ENCODE data around the gene DMD. TPM values are rescaled to one million over a fixed set of nuclear protein-coding genes. Genes with fewer than 3 reads are reported as not detected.

The DMD gene
- total RNA-seq, 1 donor from 2014 or later, result 143 TPM

- Histone ChIP-seq H3K4me1 (no peaks in the 10 kb centered on the region), H3K9me3 (replicated peaks) (no peaks in the 10 kb centered on the region), H3K27ac (replicated peaks) (no peak overlapping the region), H3K4me3 (no peak overlapping the region), H3K36me3 (no peaks in the 10 kb centered on the region), H3K27me3 (ENCODE audit: low read depth) (no peaks in the 10 kb centered on the region)
- intact Hi-C loops (cut with micrococcal nuclease), result no loop called here
- DNase-seq, result no peak
- TF ChIP-seq, protein P1, sequence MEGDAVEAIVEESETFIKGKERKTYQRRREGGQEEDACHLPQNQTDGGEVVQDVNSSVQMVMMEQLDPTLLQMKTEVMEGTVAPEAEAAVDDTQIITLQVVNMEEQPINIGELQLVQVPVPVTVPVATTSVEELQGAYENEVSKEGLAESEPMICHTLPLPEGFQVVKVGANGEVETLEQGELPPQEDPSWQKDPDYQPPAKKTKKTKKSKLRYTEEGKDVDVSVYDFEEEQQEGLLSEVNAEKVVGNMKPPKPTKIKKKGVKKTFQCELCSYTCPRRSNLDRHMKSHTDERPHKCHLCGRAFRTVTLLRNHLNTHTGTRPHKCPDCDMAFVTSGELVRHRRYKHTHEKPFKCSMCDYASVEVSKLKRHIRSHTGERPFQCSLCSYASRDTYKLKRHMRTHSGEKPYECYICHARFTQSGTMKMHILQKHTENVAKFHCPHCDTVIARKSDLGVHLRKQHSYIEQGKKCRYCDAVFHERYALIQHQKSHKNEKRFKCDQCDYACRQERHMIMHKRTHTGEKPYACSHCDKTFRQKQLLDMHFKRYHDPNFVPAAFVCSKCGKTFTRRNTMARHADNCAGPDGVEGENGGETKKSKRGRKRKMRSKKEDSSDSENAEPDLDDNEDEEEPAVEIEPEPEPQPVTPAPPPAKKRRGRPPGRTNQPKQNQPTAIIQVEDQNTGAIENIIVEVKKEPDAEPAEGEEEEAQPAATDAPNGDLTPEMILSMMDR (IDR thresholded peaks at IDR 0.05; ENCODE audit: borderline replicate concordance), result no peak
Observed at GRCh38 chrX:31356275-31357212, 1854.8 kb downstream of the DMD start.

DNA sequence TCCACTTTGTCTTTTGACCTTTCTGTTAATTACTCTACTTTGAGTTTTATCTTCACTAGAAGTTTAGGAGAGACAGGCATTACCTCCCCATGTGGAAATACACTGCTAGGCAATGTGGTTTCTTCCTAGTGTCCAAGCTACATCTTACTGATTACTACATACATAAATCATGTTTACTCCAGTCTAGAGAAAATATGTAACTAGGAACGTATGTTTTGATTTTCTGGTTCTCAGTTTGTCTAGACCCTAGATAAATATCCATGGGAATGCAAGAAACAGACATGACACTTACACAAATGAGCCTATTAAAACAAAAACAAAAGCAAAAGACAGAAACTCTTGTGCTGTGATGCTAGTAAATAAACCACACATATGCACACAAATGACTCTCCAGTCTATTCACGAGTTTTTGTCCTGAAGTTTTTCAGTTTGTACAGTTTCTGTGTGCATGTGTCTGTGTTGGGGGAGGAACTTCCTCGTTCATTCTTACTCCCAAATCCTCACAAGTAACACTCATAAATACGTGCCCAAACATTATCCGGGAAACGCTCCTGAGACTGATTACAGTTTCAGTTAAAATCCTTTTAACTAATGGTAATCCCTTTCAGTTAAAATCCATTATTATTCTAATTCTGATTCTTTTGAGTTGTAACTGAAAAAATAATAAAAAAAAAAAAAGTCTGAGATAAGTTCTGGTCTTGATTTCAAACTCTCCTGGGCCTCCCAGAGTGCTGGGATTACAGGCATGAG, 1856.0 kb downstream of the DMD start:
- TF ChIP-seq, protein P1 (IDR thresholded peaks at IDR 0.05; ENCODE audit: borderline replicate concordance), result no peak
- Histone ChIP-seq H3K9me3 (replicated peaks) (no peaks in the 10 kb centered on the region), H3K36me3 (no peaks in the 10 kb centered on the region), H3K27ac (replicated peaks) (peak overlapping the region; percentile 36), H3K4me3 (no peak overlapping the region), H3K27me3 (ENCODE audit: low read depth) (no peaks in the 10 kb centered on the region), H3K4me1 (no peaks in the 10 kb centered on the region)
- intact Hi-C loops (cut with micrococcal nuclease), result no loop called here
- no peak for DNase-seq

DNA sequence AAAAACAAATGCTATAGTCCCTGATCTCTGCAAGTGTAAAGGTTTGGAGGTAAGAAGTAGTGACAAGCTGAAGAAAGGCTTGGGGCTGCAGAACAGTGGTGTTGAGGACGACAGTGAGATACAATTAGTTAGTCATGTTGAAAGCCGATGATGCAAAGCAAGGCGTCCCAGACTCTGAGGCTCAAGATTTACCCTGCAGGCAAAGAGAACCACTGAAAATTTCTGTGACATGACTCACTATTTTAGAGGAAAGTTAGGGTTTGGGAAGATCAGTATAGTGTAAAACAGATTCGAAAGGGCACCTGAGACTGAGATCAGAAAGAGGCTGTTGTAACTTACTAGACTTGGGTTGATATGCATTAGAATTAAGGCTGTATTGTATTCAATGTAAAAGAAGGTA, 1858.3 kb downstream of the DMD start:
- H3K9me3 ChIP-seq (replicated peaks), result no peaks in the 10 kb centered on the region
- H3K36me3 ChIP-seq, result no peaks in the 10 kb centered on the region
- TF ChIP-seq, protein P1 (IDR thresholded peaks at IDR 0.05; ENCODE audit: borderline replicate concordance), result no peak
- intact Hi-C loops (cut with micrococcal nuclease), result no loop called here
- H3K4me3 ChIP-seq, result no peak overlapping the region
- no peak for DNase-seq
- no peaks in the 10 kb centered on the region for H3K27me3 ChIP-seq (ENCODE audit: low read depth)
- H3K27ac ChIP-seq (replicated peaks), result no peak overlapping the region
- no peaks in the 10 kb centered on the region for H3K4me1 ChIP-seq

- Histone ChIP-seq H3K4me1 (no peaks in the 10 kb centered on the region), H3K27me3 (ENCODE audit: low read depth) (no peaks in the 10 kb centered on the region), H3K4me3 (no peak overlapping the region), H3K27ac (replicated peaks) (no peak overlapping the region), H3K9me3 (replicated peaks) (no peaks in the 10 kb centered on the region), H3K36me3 (no peaks in the 10 kb centered on the region)
- TF ChIP-seq, protein P1 (IDR thresholded peaks at IDR 0.05; ENCODE audit: borderline replicate concordance), result no peak
- no peak for DNase-seq
- intact Hi-C loops (cut with micrococcal nuclease), result no loop called here
Observed at GRCh38 chrX:31350808-31351074, 1860.6 kb downstream of the DMD start.

DNA sequence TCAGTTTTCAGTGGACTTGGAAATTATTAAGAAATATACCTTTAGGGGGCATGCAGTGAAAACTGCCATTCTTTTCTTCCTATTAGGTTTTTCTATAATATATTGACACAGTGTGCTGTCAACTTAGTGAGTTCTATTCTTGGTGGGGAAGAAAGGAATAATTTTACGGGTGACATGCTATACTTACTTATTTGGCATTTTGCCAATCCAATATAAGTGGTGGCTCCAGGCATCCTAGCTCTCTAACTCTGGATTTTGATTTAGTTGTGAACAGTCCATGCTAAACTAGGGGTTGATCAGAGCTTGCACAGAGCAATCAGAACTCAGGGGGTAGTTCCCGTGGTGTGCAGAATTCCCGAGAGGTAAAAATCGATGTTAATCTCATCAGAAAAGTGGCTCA, 1861.8 kb downstream of the DMD start:
- intact Hi-C loops (cut with micrococcal nuclease), result no loop called here
- no peak overlapping the region for H3K27ac ChIP-seq (replicated peaks)

More for the DNA sequence above, 1861.8 kb downstream of the DMD start:
- Histone ChIP-seq H3K4me3 (no peak overlapping the region), H3K9me3 (replicated peaks) (no peaks in the 10 kb centered on the region), H3K27me3 (ENCODE audit: low read depth) (no peaks in the 10 kb centered on the region), H3K36me3 (no peaks in the 10 kb centered on the region), H3K4me1 (no peaks in the 10 kb centered on the region)
- TF ChIP-seq, protein P1 (IDR thresholded peaks at IDR 0.05; ENCODE audit: borderline replicate concordance), result no peak
- no peak for DNase-seq
